Measurements from ENCODE around the gene PCSK6. TPM values are rescaled to one million over a fixed set of nuclear protein-coding genes. Genes with fewer than 3 reads are reported as not detected.

PCSK6 gene
- total RNA-seq, 4 donors from 2014 or later: 4.0 to 28.6 (median 17.5) TPM

- intact Hi-C loops (cut with DNase I): no loop called here
- 80 to 83% methylated on average over 12 of the region's 12 CpGs for WGBS, 2 donors
These were observed 211.5 kb downstream of the PCSK6 start for GRCh38 chr15:101277943-101278564.

GRCh38 chr15:101277038-101277822 is 212.3 kb downstream of the PCSK6 start, which contains the start of gene SELENOS:
SELENOS (minus strand) TSS chr15:101277485; CDS start chr15:101277417, 68 bp downstream.
- Histone ChIP-seq H3K4me1 (peaks cover 9 to 14% of the 10 kb centered on the region in 2 donors), H3K27me3 (no peaks in the 10 kb centered on the region), H3K9me3 (no peaks in the 10 kb centered on the region), H3K4me3 (replicated peaks in 1 of 3) (peak within 1 kb of the TSS; percentile 84 to 91 (median 90)), H3K27ac (peak within 1 kb of the TSS; percentile 72 to 88 (median 83)), H3K36me3 (peaks cover 43 to 52% of the 10 kb centered on the region in 2 donors)
- intact Hi-C loops (cut with DNase I): no loop called here
- 1 to 2% methylated on average over 23 to 26 of the region's 91 CpGs for WGBS, 2 donors
- peak; percentile 93 for DNase-seq
- TF ChIP-seq CTCF (IDR thresholded peaks at IDR 0.05) (no peak), POLR2A (IDR thresholded peaks at IDR 0.05) (peak in 1 of 2 donors; percentile 91)

More at GRCh38 chr15:101277943-101278564, 211.5 kb downstream of the PCSK6 start:
- DNase-seq: no peak
- peaks cover 42 to 52% of the 10 kb centered on the region in 2 donors for H3K36me3 ChIP-seq
- H3K4me1 ChIP-seq: peaks cover 9 to 14% of the 10 kb centered on the region in 2 donors
- no peaks in the 10 kb centered on the region for H3K27me3 ChIP-seq
- no peak for TF ChIP-seq POLR2A (IDR thresholded peaks at IDR 0.05)
- TF ChIP-seq CTCF (IDR thresholded peaks at IDR 0.05): no peak
- peak overlapping the region in 2 of 3 donors; percentile 29 to 90 for H3K4me3 ChIP-seq (replicated peaks in 1 of 3)
- peak overlapping the region in 2 of 3 donors; percentile 65 to 88 for H3K27ac ChIP-seq
- H3K9me3 ChIP-seq: no peaks in the 10 kb centered on the region

GRCh38 chr15:101276501-101277037 is 212.9 kb downstream of the PCSK6 start:
- Histone ChIP-seq H3K4me1 (peaks cover 9 to 14% of the 10 kb centered on the region in 2 donors), H3K4me3 (replicated peaks in 1 of 3) (peak overlapping the region; percentile 84 to 91 (median 90)), H3K27me3 (no peaks in the 10 kb centered on the region), H3K36me3 (peaks cover 47 to 53% of the 10 kb centered on the region in 2 donors), H3K27ac (peak overlapping the region; percentile 72 to 88 (median 83)), H3K9me3 (no peaks in the 10 kb centered on the region)
- DNase-seq: no peak
- no peak for TF ChIP-seq POLR2A (IDR thresholded peaks at IDR 0.05)
- peak in 2 of 6 experiments; percentile 7 to 17 for TF ChIP-seq CTCF (IDR thresholded peaks at IDR 0.05)
- intact Hi-C loops (cut with DNase I): no loop called here
- WGBS, 2 donors: 17% methylated on average over 14 of the region's 14 CpGs

GRCh38 chr15:101275018-101275417 is 214.5 kb downstream of the PCSK6 start:
- H3K4me3 ChIP-seq (replicated peaks in 1 of 3): no peak overlapping the region
- H3K36me3 ChIP-seq: peaks cover 49 to 53% of the 10 kb centered on the region in 2 donors
- TF ChIP-seq POLR2A (IDR thresholded peaks at IDR 0.05) (no peak), CTCF (IDR thresholded peaks at IDR 0.05) (no peak)
- no peak overlapping the region for H3K27ac ChIP-seq
- H3K4me1 ChIP-seq: peaks cover 9 to 14% of the 10 kb centered on the region in 2 donors
- H3K9me3 ChIP-seq: no peaks in the 10 kb centered on the region
- no peaks in the 10 kb centered on the region for H3K27me3 ChIP-seq
- 89 to 90% methylated on average over 5 of the region's 5 CpGs for WGBS, 2 donors
- no peak for DNase-seq
- intact Hi-C loops (cut with DNase I): no loop called here
